ENCODE results near the gene CALML4. TPM values are rescaled to one million over a fixed set of nuclear protein-coding genes. Genes with fewer than 3 reads are reported as not detected.

CALML4 gene
- total and polyA plus RNA-seq, 2 donors (not counting 3 experiments of a cell fraction or from before 2014, with no cell fraction given), result 2.6 to 10.1 TPM

GRCh38 chr15:68228143-68228970, 23.2 kb upstream of the CALML4 start:
- H3K79me2 ChIP-seq (ENCODE audit: control insufficient read depth, insufficient read depth, low read length), result peaks cover 48% of the 10 kb centered on the region
- no peaks in the 10 kb centered on the region for H3K27me3 ChIP-seq (ENCODE audit: control insufficient read depth in 2 of 2, insufficient read depth in 2 of 2, low read length in 2 of 2)
- TF ChIP-seq JUN (IDR thresholded peaks at IDR 0.05; ENCODE audit: borderline replicate concordance, insufficient read depth, insufficient read length, low read depth) (no peak), EZH2 (IDR thresholded peaks at IDR 0.05; ENCODE audit: borderline replicate concordance, low read depth, low read length, severe bottlenecking) (no peak), CTCF (IDR thresholded peaks at IDR 0.05; ENCODE audit: extremely low read depth in 1 of 2, insufficient read depth in 1 of 2, low read depth in 1 of 2, low read length in 2 of 2) (no peak), POLR2AphosphoS5 (IDR thresholded peaks at IDR 0.05; ENCODE audit: insufficient read depth, low read depth, low read length) (no peak), MYC (IDR thresholded peaks at IDR 0.05; ENCODE audit: low read depth, low read length) (no peak), POLR2A (IDR thresholded peaks at IDR 0.05; ENCODE audit: low read depth, low read length) (no peak), GATA2 (IDR thresholded peaks at IDR 0.05; ENCODE audit: insufficient read depth, insufficient read length, low read depth, low read length) (no peak)
- TF ChIP-seq, protein P1, sequence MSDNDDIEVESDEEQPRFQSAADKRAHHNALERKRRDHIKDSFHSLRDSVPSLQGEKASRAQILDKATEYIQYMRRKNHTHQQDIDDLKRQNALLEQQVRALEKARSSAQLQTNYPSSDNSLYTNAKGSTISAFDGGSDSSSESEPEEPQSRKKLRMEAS (IDR thresholded peaks at IDR 0.05; ENCODE audit: insufficient read depth, insufficient read length), result no peak
- ChIA-PET POLR2A (no interaction called here), CTCF (interaction anchor here (0.9 to 1.7 kb wide), 4 partner anchors 8 to 25 kb away, joined by 3 to 6 read pairs (median 4); no protein-coding TSS in a partner anchor)
- H3K27ac ChIP-seq (ENCODE audit: insufficient read depth, low read depth, low read length), result peak overlapping the region; percentile 71
- peak overlapping the region; percentile 85 for H3K4me2 ChIP-seq (ENCODE audit: insufficient read depth, low read length)
- H3K9me1 ChIP-seq (replicated peaks; ENCODE audit: control insufficient read depth, extremely low read depth, insufficient read depth, low read length), result no peaks in the 10 kb centered on the region
- DNase-seq (ENCODE audit: low read depth, low spot score) (peak; percentile 18), FAIRE-seq (peak; percentile 70)
- H4K20me1 ChIP-seq (replicated peaks; ENCODE audit: control insufficient read depth, extremely low read depth, insufficient read depth, low read length), result no peaks in the 10 kb centered on the region
- no TSS peak for BruUV-seq (replicated peaks)
- dilution Hi-C loops (cut with MboI; ENCODE audit: extremely low pct_ligation_motif_present, low sequenced_read_pairs), result no loop called here
- H3K4me1 ChIP-seq (ENCODE audit: control insufficient read depth, extremely low read depth, insufficient read depth, low read length), result peaks cover 15% of the 10 kb centered on the region
- H3K9me3 ChIP-seq (replicated peaks; ENCODE audit: control insufficient read depth, insufficient read depth, low read length), result no peaks in the 10 kb centered on the region
- H2AFZ ChIP-seq (ENCODE audit: low read depth, low read length), result peak overlapping the region; percentile 88
- peak overlapping the region; percentile 87 for H3K9ac ChIP-seq (replicated peaks; ENCODE audit: extremely low read depth, insufficient read depth, low read length)
- H3K4me3 ChIP-seq (replicated peaks in 1 of 3; ENCODE audit: insufficient read depth in 1 of 3, low read depth in 1 of 3, low read length in 3 of 3), result peak overlapping the region; percentile 65 to 85 (median 77)
- intact Hi-C loops (cut with micrococcal nuclease), result loop anchor here (2.0 to 5.0 kb wide), 2 partner anchors 24 to 366 kb away; partner anchors contain the start of gene CALML4
- H3K36me3 ChIP-seq (ENCODE audit: control insufficient read depth in 2 of 2, extremely low read depth in 1 of 2, insufficient read depth in 2 of 2, low read length in 2 of 2), result no peaks in the 10 kb centered on the region

All from endothelial cell of umbilical vein (primary cell).